ENCODE results near the gene PSPN. TPM values are rescaled to one million over a fixed set of nuclear protein-coding genes. Genes with fewer than 3 reads are reported as not detected.
"Not testable (repeated sequence)": the region's sequence is repeated elsewhere in the genome, so short reads cannot be mapped to it uniquely, and the experiment has no call there.

PSPN gene
- polyA plus RNA-seq, 3 donors, result 0.37 to 0.79 (median 0.46) TPM

- no peak overlapping the region for H3K27ac ChIP-seq (ENCODE audit: low read depth, low read length)
Observed at GRCh38 chr19:6412061-6412446, 36.3 kb upstream of the PSPN start.

GRCh38 chr19:6409346-6409745 is 33.6 kb upstream of the PSPN start:
- no peak overlapping the region for H3K27ac ChIP-seq (ENCODE audit: low read depth, low read length)
- whole genome bisulfite sequencing, 3 donors, result 87 to 97% (median 88%) methylated on average over 6 of the region's 6 CpGs

More at GRCh38 chr19:6412061-6412446, 36.3 kb upstream of the PSPN start:
- WGBS, 3 donors, result 55 to 73% (median 71%) methylated on average over 12 of the region's 12 CpGs

- WGBS, 3 donors, result 70 to 88% (median 74%) methylated on average over 5 of the region's 5 CpGs
- H3K27ac ChIP-seq (ENCODE audit: low read depth, low read length), result no peak overlapping the region
Observed at GRCh38 chr19:6406401-6406800, 30.7 kb upstream of the PSPN start.

- WGBS, 3 donors, result 46 to 62% (median 50%) methylated on average over 22 of the region's 22 CpGs
- no peak overlapping the region for H3K27ac ChIP-seq (ENCODE audit: low read depth, low read length)
Observed at GRCh38 chr19:6402837-6403608, 27.3 kb upstream of the PSPN start.

- WGBS, 3 donors, result 86 to 93% (median 89%) methylated on average over 10 of the region's 10 CpGs
- no peak overlapping the region for H3K27ac ChIP-seq (ENCODE audit: low read depth, low read length)
Observed at GRCh38 chr19:6402058-6402457, 26.3 kb upstream of the PSPN start.

GRCh38 chr19:6400062-6400944 is 24.6 kb upstream of the PSPN start:
- WGBS, 3 donors, result 85 to 92% (median 92%) methylated on average over 23 of the region's 23 CpGs
- not testable (repeated sequence) for H3K27ac ChIP-seq (ENCODE audit: low read depth, low read length)

GRCh38 chr19:6396305-6396704 is 20.6 kb upstream of the PSPN start:
- 94 to 96% (median 95%) methylated on average over 12 of the region's 12 CpGs for WGBS, 3 donors
- no peak overlapping the region for H3K27ac ChIP-seq (ENCODE audit: low read depth, low read length)

GRCh38 chr19:6394831-6395230 is 19.1 kb upstream of the PSPN start:
- WGBS, 3 donors, result 86 to 94% (median 87%) methylated on average over 3 of the region's 3 CpGs
- H3K27ac ChIP-seq (ENCODE audit: low read depth, low read length), result no peak overlapping the region

- no peak overlapping the region for H3K27ac ChIP-seq (ENCODE audit: low read depth, low read length)
- 24 to 29% (median 25%) methylated on average over 14 of the region's 14 CpGs for WGBS, 3 donors
Observed at GRCh38 chr19:6393983-6394412, 18.3 kb upstream of the PSPN start.

- WGBS, 3 donors, result 0 to 1% (median 0%) methylated on average over 65 to 69 of the region's 69 CpGs
Observed at GRCh38 chr19:6393074-6393982, 17.6 kb upstream of the PSPN start, which contains the start of gene GTF2F1. TSS of gene GTF2F1 (minus strand) at chr19:6393164. CDS start at chr19:6392995, 169 bp downstream.

GRCh38 chr19:6392221-6393073 is 16.7 kb upstream of the PSPN start:
- no peak overlapping the region for H3K27ac ChIP-seq (ENCODE audit: low read depth, low read length)
- 7 to 8% (median 7%) methylated on average over 30 of the region's 30 CpGs for WGBS, 3 donors

More at GRCh38 chr19:6393074-6393982, 17.6 kb upstream of the PSPN start, which contains the start of gene GTF2F1:
- H3K27ac ChIP-seq (ENCODE audit: low read depth, low read length), result peak within 1 kb of the TSS; percentile 32

- H3K27ac ChIP-seq (ENCODE audit: low read depth, low read length), result no peak overlapping the region
- WGBS, 3 donors, result 92 to 95% (median 94%) methylated on average over 19 of the region's 19 CpGs
Observed at GRCh38 chr19:6387372-6387771, 11.6 kb upstream of the PSPN start.

GRCh38 chr19:6384381-6384780 is 8.6 kb upstream of the PSPN start:
- 83 to 93% (median 91%) methylated on average over 4 of the region's 4 CpGs for WGBS, 3 donors
- no peak overlapping the region for H3K27ac ChIP-seq (ENCODE audit: low read depth, low read length)

GRCh38 chr19:6383188-6383587 is 7.5 kb upstream of the PSPN start:
- no peak overlapping the region for H3K27ac ChIP-seq (ENCODE audit: low read depth, low read length)
- WGBS, 3 donors, result 92 to 97% (median 96%) methylated on average over 19 of the region's 19 CpGs

- WGBS, 3 donors, result 95 to 97% (median 97%) methylated on average over 30 to 40 of the region's 40 CpGs
- no peak overlapping the region for H3K27ac ChIP-seq (ENCODE audit: low read depth, low read length)
Observed at GRCh38 chr19:6381030-6381750, 5.5 kb upstream of the PSPN start.

GRCh38 chr19:6379744-6380143 is 4.0 kb upstream of the PSPN start:
- no peak overlapping the region for H3K27ac ChIP-seq (ENCODE audit: low read depth, low read length)
- 80 to 100% (median 97%) methylated on average over 3 of the region's 3 CpGs for WGBS, 3 donors

GRCh38 chr19:6378486-6378885 is 2.8 kb upstream of the PSPN start:
- H3K27ac ChIP-seq (ENCODE audit: low read depth, low read length), result no peak overlapping the region
- 85 to 92% (median 90%) methylated on average over 9 of the region's 9 CpGs for WGBS, 3 donors
